Brain microvascular endothelial cell (primary cell): ENCODE measurements around the gene VSTM2B.

ENCODE experiments used
- DNase-seq: peaks from one replicate; pipeline ENCODE4 v3.0.0-alpha.2; 2020
- H3K27ac ChIP-seq: fragments of 250-450 bp; sonication (Bioruptor Pico); 2 replicates; pipeline ENCODE4 v1.5.1; 2020; ENCODE audit warnings: mild to moderate bottlenecking, moderate library complexity
- H3K27me3 ChIP-seq: fragments of 250-450 bp; sonication (Bioruptor Pico); replicated peaks from 2 replicates; pipeline ENCODE4 v1.5.1; 2020; ENCODE audit warnings: mild to moderate bottlenecking
- H3K36me3 ChIP-seq: fragments of 250-450 bp; sonication (Bioruptor Pico); replicated peaks from 2 replicates; pipeline ENCODE4 v1.5.1; 2020; ENCODE audit warnings: mild to moderate bottlenecking
- H3K4me3 ChIP-seq: 2 replicates; pipeline ENCODE4 v1.5.1; 2011; ENCODE audit warnings: low read depth, mild to moderate bottlenecking, control low read depth, low read length, moderate library complexity
- in situ Hi-C: cut with HindIII; loops from 2 replicates; pipeline ENCODE4 v1.10.0; 2017; ENCODE audit warnings: low sequenced_read_pairs, low pct_ligation_motif_present
- TF ChIP-seq, protein P1 (sequence below): IDR thresholded peaks from 2 replicates; pipeline ENCODE4 v1.5.1; 2011; ENCODE audit warnings: low read depth, mild to moderate bottlenecking, moderate library complexity, low read length, control low read depth, inconsistent platforms; ENCODE audit errors: missing control alignments

Gene VSTM2B

DNA sequence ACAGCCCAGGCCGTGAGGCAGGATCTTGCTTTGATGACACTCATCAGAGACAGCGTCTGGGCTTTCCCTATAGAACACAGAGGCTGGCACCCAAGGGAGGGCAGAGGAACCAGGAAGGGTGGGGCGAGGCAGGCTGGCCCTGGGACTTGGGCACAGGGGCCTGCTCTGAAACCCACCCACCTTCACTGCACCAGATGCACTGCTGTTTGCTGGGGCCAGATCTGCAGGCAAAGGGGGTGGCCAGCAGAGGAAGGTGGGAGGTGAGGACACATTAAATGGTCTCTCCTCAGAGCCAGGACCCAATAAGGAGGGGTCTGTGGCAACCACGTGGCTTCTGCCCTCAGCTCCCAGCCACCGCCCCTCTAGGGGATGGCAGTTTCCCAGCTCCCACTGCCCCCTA is 6.6 kb upstream of the VSTM2B start:
- TF ChIP-seq, protein P1, sequence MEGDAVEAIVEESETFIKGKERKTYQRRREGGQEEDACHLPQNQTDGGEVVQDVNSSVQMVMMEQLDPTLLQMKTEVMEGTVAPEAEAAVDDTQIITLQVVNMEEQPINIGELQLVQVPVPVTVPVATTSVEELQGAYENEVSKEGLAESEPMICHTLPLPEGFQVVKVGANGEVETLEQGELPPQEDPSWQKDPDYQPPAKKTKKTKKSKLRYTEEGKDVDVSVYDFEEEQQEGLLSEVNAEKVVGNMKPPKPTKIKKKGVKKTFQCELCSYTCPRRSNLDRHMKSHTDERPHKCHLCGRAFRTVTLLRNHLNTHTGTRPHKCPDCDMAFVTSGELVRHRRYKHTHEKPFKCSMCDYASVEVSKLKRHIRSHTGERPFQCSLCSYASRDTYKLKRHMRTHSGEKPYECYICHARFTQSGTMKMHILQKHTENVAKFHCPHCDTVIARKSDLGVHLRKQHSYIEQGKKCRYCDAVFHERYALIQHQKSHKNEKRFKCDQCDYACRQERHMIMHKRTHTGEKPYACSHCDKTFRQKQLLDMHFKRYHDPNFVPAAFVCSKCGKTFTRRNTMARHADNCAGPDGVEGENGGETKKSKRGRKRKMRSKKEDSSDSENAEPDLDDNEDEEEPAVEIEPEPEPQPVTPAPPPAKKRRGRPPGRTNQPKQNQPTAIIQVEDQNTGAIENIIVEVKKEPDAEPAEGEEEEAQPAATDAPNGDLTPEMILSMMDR, result no peak
- Histone ChIP-seq H3K4me3 (no peak overlapping the region), H3K27me3 (peaks cover 9% of the 10 kb centered on the region), H3K27ac (no peak overlapping the region), H3K36me3 (no peaks in the 10 kb centered on the region)
- DNase-seq, result no peak
- in situ Hi-C loops, result no loop called here

DNA sequence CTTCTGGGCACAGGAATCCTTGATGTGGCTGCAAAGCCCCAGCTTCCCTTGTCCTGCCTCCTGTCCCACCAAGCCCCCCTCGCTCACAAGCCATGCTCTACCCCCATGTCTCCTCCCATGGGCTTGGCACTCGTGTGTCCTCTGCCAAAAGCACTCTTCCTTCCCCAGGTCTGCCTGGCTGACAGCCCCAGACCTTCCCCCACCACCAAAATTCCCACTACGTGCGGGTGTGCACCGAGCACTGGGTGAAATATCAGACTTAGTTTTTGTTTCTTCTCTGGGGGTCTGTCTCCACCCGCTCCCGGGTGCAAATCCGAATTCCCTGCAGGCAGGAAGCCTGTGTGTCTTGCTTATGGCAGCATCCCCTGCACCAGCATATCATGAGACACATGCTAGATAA is 5.9 kb upstream of the VSTM2B start:
- in situ Hi-C loops, result no loop called here
- Histone ChIP-seq H3K27me3 (peaks cover 17% of the 10 kb centered on the region), H3K27ac (no peak overlapping the region), H3K4me3 (no peak overlapping the region), H3K36me3 (no peaks in the 10 kb centered on the region)
- DNase-seq, result no peak
- TF ChIP-seq, protein P1, result no peak

DNA sequence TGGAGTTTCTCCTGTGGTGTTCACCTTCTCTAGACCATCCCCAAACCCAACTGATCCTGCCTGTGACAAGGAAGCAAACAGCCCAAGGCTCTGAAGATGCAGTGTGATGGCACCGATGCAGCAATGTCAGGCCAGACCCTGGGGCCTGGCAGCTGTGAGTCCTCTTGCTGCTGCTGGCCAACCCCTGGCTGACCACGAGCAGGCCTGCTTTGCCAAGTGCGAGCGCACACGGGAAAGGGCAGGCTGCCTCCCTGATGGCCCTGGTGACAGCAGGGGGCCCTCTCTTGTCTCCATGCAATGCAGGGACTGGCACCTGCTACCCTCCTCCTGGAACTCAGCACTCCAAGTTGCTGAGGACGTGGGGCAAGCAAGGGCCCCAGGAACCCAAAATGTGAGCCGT is 5.4 kb upstream of the VSTM2B start:
- peaks cover 20% of the 10 kb centered on the region for H3K27me3 ChIP-seq
- in situ Hi-C loops, result no loop called here
- TF ChIP-seq, protein P1, result no peak
- no peaks in the 10 kb centered on the region for H3K36me3 ChIP-seq
- no peak overlapping the region for H3K27ac ChIP-seq
- no peak overlapping the region for H3K4me3 ChIP-seq
- DNase-seq, result no peak

DNA sequence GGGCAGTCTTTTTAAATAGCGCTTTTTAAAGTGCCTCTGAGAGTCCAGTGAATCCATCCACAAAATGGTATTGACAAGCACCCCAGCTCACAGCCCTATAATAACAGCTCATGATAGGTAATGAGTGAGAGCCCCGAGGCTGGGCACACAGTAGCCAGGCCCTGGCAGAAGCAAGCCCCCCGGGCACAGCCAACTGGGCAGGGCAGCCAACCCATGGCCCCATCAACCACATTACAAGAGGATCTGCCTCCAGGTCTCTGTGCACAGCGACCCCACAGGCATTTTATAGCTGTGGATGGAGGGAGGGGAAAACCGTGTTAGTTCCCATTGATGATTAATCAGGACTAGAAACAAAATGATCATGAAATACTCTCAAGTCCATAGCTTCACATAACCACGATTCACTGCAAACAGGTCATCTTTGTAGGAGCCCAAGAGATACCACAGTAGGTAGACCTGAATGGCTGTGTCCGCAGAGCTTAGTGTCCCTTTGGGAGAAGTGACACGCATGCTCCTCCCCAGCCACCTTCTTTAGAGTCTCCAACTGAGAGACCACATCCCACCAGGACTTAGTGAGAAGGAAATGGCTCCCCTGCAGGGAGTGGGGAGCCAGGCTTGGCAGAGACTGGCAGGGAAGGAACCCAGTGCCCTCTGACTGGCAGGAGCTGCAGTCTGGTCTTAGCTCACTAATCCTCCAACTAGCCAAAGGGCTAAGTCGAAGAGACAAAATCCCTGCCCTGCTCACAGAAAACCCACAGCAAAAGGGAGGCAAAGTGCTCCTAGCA is 4.3 kb upstream of the VSTM2B start:
- Histone ChIP-seq H3K27me3 (peaks cover 28% of the 10 kb centered on the region), H3K4me3 (no peak overlapping the region), H3K27ac (no peak overlapping the region), H3K36me3 (no peaks in the 10 kb centered on the region)
- in situ Hi-C loops, result no loop called here
- no peak for DNase-seq
- TF ChIP-seq, protein P1, result no peak

DNA sequence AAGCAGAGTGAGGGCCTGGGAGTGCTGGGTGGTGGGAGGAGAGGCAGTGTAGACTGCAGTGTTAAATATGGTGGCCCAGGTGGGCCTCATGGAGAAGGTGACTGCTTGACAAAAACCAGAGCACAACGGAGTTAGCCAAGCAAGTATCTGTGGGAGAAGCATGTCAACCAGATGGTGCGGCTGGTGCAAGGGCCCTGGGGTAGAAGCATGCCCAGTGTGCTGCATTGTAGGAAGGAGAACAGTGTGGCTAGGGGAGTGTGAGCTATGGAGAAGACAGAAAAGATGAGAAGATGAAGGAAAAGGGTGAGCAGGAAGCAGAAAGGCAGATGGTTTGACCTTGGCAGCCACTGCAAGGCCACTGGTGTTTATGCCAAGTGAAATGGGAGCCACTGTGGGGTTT is 2.2 kb upstream of the VSTM2B start:
- Histone ChIP-seq H3K27me3 (peaks cover 47% of the 10 kb centered on the region), H3K4me3 (no peak overlapping the region), H3K27ac (no peak overlapping the region), H3K36me3 (no peaks in the 10 kb centered on the region)
- TF ChIP-seq, protein P1, result no peak
- DNase-seq, result no peak
- in situ Hi-C loops, result no loop called here
